ENCODE measurements around the gene NXF3.
"Not testable (repeated sequence)": the region's sequence is repeated elsewhere in the genome, so short reads cannot be mapped to it uniquely, and the experiment has no call there.

NXF3 gene

GRCh38 chrX:103051260-103051789 is 41.6 kb downstream of the NXF3 start:
- DNase-seq (ENCODE audit: low spot score), result no peak

- DNase-seq (ENCODE audit: low spot score), result not testable (repeated sequence)
Measured at GRCh38 chrX:103033371-103033770, 59.6 kb downstream of the NXF3 start.
